ENCODE measurements around the gene ARL8B.
"Not testable (repeated sequence)": the region's sequence is repeated elsewhere in the genome, so short reads cannot be mapped to it uniquely, and the experiment has no call there.

Gene ARL8B

DNA sequence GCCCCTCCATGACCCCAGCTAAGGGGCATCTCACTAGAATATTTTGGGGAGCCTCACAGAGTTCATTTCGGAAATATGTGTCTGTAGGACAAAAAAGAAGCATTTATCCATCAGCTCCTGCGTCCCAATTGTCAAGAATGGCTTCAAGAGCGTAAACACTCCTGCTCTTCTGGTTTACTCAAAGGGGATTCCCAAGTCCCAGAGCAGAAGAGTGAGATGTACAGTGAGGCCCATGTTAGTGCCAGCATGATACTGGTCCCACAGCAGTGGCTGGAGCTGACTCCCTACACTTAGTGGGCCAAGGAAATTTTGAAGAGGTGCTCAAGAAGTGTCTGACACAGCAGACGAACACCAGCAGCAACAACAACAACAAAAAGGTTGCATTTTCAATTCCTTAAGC lies 34.9 kb upstream of the ARL8B start:
- H3K9ac ChIP-seq = no peak overlapping the region
- no peaks in the 10 kb centered on the region for H3K27me3 ChIP-seq
- H3K4me3 ChIP-seq = no peak overlapping the region
- H3K4me1 ChIP-seq = no peaks in the 10 kb centered on the region
- H4K20me1 ChIP-seq = no peaks in the 10 kb centered on the region
- no peaks in the 10 kb centered on the region for H3K36me3 ChIP-seq
- no peak for TF ChIP-seq Cebpa-rat (IDR thresholded peaks at IDR 0.05)
- H3K4me2 ChIP-seq = no peak overlapping the region
- H3K27ac ChIP-seq = no peak overlapping the region
- H3K9me3 ChIP-seq = no peaks in the 10 kb centered on the region

DNA sequence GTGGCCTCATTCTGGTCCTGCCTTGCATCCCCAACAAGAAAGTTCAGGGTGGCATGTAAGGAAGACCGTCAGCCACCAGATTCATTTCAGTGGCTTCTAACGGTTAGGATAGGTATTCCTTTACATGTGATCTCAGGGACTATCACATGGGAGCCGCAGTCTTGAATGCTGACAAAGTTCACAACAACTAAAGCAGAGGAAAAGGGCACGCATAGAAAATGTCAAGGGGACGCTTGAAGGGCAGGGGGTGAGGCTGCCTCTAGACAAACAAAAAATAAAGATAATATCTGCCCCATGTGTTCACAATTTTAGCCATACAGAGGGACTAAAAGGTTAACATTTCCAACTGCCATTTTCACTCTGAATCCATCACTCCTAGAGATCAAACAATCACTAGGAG lies 31.9 kb upstream of the ARL8B start:
- H3K27ac ChIP-seq = no peak overlapping the region
- no peak for TF ChIP-seq Cebpa-rat (IDR thresholded peaks at IDR 0.05)
- no peak overlapping the region for H3K4me2 ChIP-seq
- no peaks in the 10 kb centered on the region for H3K36me3 ChIP-seq
- H3K4me1 ChIP-seq = no peaks in the 10 kb centered on the region
- H3K27me3 ChIP-seq = no peaks in the 10 kb centered on the region
- no peaks in the 10 kb centered on the region for H4K20me1 ChIP-seq
- no peak overlapping the region for H3K9ac ChIP-seq
- no peak overlapping the region for H3K4me3 ChIP-seq
- H3K9me3 ChIP-seq = no peaks in the 10 kb centered on the region

DNA sequence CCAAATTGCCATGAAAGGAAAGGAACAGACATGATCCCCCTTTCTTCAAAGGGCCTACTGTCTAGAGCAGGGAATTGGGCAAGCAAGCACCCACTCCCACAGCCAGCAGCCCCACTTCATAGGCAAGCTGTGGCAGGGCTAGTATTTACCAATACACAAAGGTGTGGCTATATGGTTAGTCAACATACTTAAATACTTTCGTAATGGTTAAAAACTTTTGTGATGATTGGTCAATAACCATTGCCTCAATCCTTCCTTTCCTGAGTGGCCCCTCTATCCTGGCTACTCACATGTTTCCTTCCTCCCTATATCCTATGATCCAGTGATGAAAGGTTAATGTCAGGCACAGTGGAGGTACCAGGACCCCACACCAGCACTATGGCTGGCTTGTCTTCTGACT lies 30.1 kb upstream of the ARL8B start:
- Histone ChIP-seq H3K9ac (no peak overlapping the region), H3K9me3 (no peaks in the 10 kb centered on the region), H3K27me3 (no peaks in the 10 kb centered on the region), H3K4me3 (no peak overlapping the region), H4K20me1 (no peaks in the 10 kb centered on the region), H3K4me1 (no peaks in the 10 kb centered on the region), H3K27ac (no peak overlapping the region), H3K4me2 (no peak overlapping the region), H3K36me3 (no peaks in the 10 kb centered on the region)
- TF ChIP-seq Cebpa-rat (IDR thresholded peaks at IDR 0.05) = no peak

DNA sequence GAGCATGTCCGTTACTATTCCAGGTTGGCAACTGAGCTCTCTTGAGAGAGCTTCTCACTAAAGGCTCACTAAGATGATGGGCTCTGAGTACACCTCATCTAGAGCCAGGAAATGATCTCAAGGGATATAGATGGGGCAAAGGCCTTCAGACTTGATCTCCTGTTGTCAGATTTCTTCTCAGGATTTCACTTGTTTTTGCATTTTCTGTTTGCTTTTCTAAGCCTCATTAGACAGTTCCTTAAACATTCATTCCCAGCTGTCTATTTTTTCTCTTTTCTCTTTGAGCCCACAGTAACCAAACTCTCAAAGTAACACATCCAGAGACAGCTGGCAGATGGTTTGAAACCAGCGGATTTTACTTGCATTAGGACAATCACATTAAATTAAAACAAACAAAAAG lies 28.4 kb upstream of the ARL8B start:
- Histone ChIP-seq H3K27me3 (no peaks in the 10 kb centered on the region), H3K27ac (no peak overlapping the region), H4K20me1 (no peaks in the 10 kb centered on the region), H3K4me1 (no peaks in the 10 kb centered on the region), H3K4me2 (no peak overlapping the region), H3K4me3 (no peak overlapping the region), H3K9me3 (no peaks in the 10 kb centered on the region), H3K9ac (no peak overlapping the region), H3K36me3 (no peaks in the 10 kb centered on the region)
- TF ChIP-seq Cebpa-rat (IDR thresholded peaks at IDR 0.05) = no peak

DNA sequence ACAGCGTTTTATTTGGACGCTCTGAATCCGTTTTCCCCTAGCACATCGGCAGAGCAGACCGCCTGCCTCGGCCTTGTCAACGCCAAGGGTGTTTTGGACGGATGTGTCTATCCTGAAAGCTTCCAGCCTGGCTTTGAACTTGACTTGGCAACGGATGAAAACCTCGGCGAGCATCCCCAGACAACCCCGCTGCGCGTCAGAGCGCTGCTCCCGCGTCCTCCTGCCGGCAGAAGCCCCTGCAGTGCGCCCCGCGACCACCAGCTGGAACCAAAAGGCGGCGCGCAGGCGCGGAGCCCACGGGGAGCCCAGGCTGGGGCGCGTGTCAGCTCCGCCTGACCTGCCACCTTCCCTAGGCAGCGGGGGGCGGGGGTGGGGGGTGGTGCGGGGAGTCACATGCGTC lies 26.2 kb upstream of the ARL8B start:
- H4K20me1 ChIP-seq = no peaks in the 10 kb centered on the region
- H3K4me2 ChIP-seq = no peak overlapping the region
- TF ChIP-seq Cebpa-rat (IDR thresholded peaks at IDR 0.05) = no peak
- H3K27ac ChIP-seq = no peak overlapping the region
- no peaks in the 10 kb centered on the region for H3K36me3 ChIP-seq
- H3K9ac ChIP-seq = no peak overlapping the region
- no peak overlapping the region for H3K4me3 ChIP-seq
- H3K9me3 ChIP-seq = peaks cover 8% of the 10 kb centered on the region; the same call in 1 of the 2 replicates
- no peaks in the 10 kb centered on the region for H3K4me1 ChIP-seq
- H3K27me3 ChIP-seq = no peaks in the 10 kb centered on the region

DNA sequence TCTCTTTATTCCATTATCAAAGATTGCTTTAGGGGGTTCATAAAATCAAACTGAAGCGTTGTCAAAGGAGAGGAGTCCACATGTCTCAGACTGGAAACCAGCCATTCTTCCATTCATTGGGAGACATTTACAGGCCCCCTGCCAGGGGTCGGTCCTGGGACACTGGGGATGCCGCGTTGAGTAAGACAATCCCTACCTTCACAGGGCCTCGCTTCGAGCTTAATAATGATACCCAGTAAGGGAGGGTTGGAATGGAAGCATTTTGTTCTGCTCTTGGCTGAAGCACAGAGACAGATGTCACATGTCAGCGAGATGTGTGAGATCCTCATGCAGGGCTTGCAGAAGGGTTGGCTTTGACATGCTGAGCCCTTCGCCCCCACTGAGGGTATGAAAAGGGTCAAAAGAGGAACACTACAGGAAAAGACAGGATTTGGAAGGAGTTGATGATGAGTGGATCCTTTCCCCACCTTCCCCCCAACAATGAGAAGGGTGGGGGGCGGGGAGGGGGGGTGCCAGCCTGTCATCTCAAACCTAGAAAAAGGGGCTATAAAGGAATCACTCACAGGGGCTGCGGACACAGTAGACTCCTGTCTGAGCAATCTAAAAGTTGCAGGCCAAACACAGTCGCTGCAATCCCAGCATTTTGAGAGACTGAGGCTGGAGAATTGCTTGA lies 25.6 kb upstream of the ARL8B start:
- H3K9ac ChIP-seq = no peak overlapping the region
- peaks cover 12% of the 10 kb centered on the region for H3K9me3 ChIP-seq
- no peaks in the 10 kb centered on the region for H3K27me3 ChIP-seq
- no peak for TF ChIP-seq Cebpa-rat (IDR thresholded peaks at IDR 0.05)
- no peak overlapping the region for H3K4me2 ChIP-seq
- no peaks in the 10 kb centered on the region for H3K36me3 ChIP-seq
- no peaks in the 10 kb centered on the region for H4K20me1 ChIP-seq
- no peak overlapping the region for H3K4me3 ChIP-seq
- H3K4me1 ChIP-seq = no peaks in the 10 kb centered on the region
- H3K27ac ChIP-seq = no peak overlapping the region

DNA sequence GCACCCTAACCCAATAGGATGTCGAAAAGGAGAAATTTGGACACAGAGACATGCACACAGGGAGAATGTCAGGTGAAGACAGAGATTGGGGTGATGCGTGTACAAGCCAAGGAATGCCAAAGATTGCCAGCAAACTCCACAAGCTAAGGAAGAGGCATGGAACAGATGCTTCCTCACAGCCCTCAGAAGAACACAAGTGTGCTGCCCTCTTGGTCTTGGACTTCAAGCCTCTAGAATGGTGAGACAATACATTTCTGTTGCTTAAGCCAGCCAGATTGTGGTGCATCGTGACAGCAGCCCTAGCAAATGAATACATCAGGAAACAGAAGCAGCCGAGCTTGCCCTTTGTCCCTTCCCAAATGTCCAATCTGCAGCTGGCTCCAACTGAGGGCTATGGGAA lies 23.7 kb upstream of the ARL8B start:
- H3K27ac ChIP-seq = no peak overlapping the region
- peaks cover 13% of the 10 kb centered on the region for H3K9me3 ChIP-seq
- H3K36me3 ChIP-seq = no peaks in the 10 kb centered on the region

DNA sequence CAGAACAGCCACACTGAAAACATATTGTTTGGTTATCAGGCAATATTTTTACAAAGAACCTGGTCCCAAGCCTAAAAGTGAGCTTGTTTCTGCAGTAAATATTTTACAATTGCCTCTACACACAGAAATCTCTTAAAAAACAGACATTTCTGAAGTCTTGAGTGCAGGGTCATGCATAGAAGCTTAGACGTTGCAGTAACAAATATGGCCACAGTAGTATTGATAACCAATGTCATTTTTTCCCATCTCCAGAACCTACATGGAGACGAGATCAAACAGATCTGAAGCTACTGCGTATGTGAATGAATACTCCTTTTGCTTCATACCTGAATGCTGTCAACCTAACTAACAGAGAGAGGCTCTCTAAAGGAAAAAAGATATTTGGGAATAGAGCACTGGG lies 19.6 kb upstream of the ARL8B start:
- TF ChIP-seq Cebpa-rat (IDR thresholded peaks at IDR 0.05) = no peak
- H3K27me3 ChIP-seq = no peaks in the 10 kb centered on the region

More for the DNA sequence above, 23.7 kb upstream of the ARL8B start:
- no peak overlapping the region for H3K4me3 ChIP-seq
- no peak for TF ChIP-seq Cebpa-rat (IDR thresholded peaks at IDR 0.05)
- H4K20me1 ChIP-seq = no peaks in the 10 kb centered on the region
- no peak overlapping the region for H3K9ac ChIP-seq
- H3K4me2 ChIP-seq = no peak overlapping the region
- H3K4me1 ChIP-seq = no peaks in the 10 kb centered on the region
- H3K27me3 ChIP-seq = no peaks in the 10 kb centered on the region

DNA sequence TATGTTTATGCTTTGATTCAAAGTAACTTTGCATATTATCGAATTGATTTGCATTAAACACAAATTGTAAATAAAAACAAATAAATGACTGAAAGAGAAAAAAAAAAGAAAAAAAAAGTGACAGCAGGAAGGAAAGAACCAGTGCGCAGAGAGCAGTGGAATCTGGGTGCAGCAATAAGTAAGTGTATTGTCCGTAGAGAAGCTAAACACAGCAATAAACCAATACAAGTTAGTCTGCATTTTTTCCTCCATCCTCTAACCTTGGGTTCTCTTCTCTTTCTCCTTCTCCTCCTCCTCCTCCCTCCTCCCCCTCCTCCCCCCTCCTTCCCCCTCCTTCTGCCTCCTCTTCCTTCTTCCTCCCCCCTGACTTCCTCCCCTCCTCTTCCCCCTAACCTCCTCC lies 18.3 kb upstream of the ARL8B start:
- no peak for TF ChIP-seq Cebpa-rat (IDR thresholded peaks at IDR 0.05)
- Histone ChIP-seq H3K36me3 (no peaks in the 10 kb centered on the region), H4K20me1 (no peaks in the 10 kb centered on the region), H3K9me3 (peaks cover 13% of the 10 kb centered on the region), H3K27ac (no peak overlapping the region), H3K4me3 (no peak overlapping the region), H3K9ac (no peak overlapping the region), H3K27me3 (no peaks in the 10 kb centered on the region), H3K4me2 (no peak overlapping the region), H3K4me1 (no peaks in the 10 kb centered on the region)

More for the DNA sequence above, 19.6 kb upstream of the ARL8B start:
- Histone ChIP-seq H3K4me1 (no peaks in the 10 kb centered on the region), H4K20me1 (no peaks in the 10 kb centered on the region), H3K4me2 (no peak overlapping the region), H3K9ac (no peak overlapping the region), H3K27ac (no peak overlapping the region), H3K9me3 (peaks cover 13% of the 10 kb centered on the region), H3K36me3 (no peaks in the 10 kb centered on the region), H3K4me3 (no peak overlapping the region)

DNA sequence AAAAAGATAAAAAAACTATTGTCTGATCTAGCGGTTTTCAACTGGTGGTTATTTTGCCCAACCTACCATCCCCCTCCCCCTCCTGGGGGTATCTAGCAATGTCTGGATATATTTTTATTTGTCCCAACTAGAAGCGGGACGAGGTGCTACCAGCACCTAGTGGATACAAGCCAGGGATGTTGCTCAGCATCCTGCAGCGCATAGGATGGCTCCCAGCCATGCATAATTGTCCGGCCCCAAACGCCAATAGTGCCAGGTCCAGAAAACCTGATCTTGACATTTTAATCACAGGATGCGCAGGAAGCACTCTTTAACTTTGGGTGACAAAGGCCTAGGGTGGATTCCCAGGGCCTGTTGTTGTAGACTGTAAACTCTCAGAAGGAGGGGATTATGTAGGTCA lies 17.0 kb upstream of the ARL8B start:
- H3K9ac ChIP-seq = no peak overlapping the region
- H4K20me1 ChIP-seq = no peaks in the 10 kb centered on the region
- TF ChIP-seq Cebpa-rat (IDR thresholded peaks at IDR 0.05) = no peak

DNA sequence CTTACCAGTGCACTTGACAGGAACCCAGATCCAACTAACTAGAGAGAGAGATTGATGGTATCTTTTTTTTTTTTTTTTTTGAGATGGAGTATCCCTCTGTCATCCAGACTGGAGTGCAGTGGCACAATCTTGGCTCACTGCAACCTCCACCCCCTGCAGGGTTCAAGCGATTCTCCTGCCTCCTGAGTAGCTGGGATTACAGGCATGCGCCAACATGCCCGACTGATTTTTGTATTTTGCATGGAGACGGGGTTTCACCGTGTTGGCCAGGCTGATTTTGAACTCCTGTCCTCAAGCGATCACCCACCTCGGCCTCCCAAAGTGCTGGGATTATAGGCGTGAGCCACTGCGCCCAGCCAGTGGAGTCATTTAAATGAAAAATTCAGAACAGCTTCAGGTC lies 15.7 kb upstream of the ARL8B start:
- H3K27ac ChIP-seq, H3K4me2 ChIP-seq, H3K4me3 ChIP-seq, H3K9me3 ChIP-seq, H3K36me3 ChIP-seq, H4K20me1 ChIP-seq, H3K27me3 ChIP-seq, H3K9ac ChIP-seq, H3K4me1 ChIP-seq: not testable (repeated sequence)

More for the DNA sequence above, 17.0 kb upstream of the ARL8B start:
- Histone ChIP-seq H3K27me3 (no peaks in the 10 kb centered on the region), H3K9me3 (peaks cover 13% of the 10 kb centered on the region), H3K4me1 (no peaks in the 10 kb centered on the region), H3K4me2 (no peak overlapping the region), H3K4me3 (no peak overlapping the region), H3K27ac (no peak overlapping the region), H3K36me3 (no peaks in the 10 kb centered on the region)

DNA sequence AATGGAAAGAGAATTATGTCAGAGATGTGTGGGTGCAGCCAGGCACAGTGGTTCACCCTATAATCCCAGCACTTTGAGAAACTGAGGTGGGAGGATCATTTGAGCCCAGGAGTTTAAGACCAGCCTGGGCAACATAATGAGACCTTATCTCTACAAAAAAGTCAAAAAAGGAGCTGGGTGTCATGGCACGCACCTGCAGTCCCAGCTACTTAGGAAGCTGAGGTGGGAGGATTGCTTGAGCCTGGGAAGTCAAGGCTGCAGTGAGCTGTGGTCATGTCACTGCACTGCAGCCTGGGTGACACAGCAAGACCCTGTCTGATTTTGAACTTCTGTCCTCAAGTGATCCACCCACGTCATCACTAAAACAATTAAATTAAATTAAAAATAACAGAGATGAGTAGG lies 15.2 kb upstream of the ARL8B start:
- not testable (repeated sequence) for H3K9ac ChIP-seq, H3K27ac ChIP-seq

More for the DNA sequence above, 15.2 kb upstream of the ARL8B start:
- H3K36me3 ChIP-seq, H3K27me3 ChIP-seq, H3K4me3 ChIP-seq, H3K4me2 ChIP-seq, H3K9me3 ChIP-seq, H4K20me1 ChIP-seq, H3K4me1 ChIP-seq: not testable (repeated sequence)

Data from BLaER1 (cell line).